ENCODE measurements around the gene KCNMB4.
A peak's percentile ranks its signal among the peaks of the same experiment; 100 is the strongest.

Gene KCNMB4

GRCh38 chr12:70365648-70366518 lies at the start of gene KCNMB4:
Gene KCNMB4, plus strand, starts transcription at chr12:70366290. Its CDS starts 445 bp downstream, at chr12:70366735.
- peak; percentile 63 for DNase-seq

- DNase-seq: no peak
These were observed 48.3 kb upstream of the KCNMB4 start for GRCh38 chr12:70317781-70318180.

GRCh38 chr12:70319605-70320004 lies 46.5 kb upstream of the KCNMB4 start:
- DNase-seq: no peak

GRCh38 chr12:70321191-70321590 lies 44.9 kb upstream of the KCNMB4 start:
- DNase-seq: no peak

GRCh38 chr12:70327541-70327940 lies 38.5 kb upstream of the KCNMB4 start:
- DNase-seq: no peak

- DNase-seq: no peak
These were observed 36.4 kb upstream of the KCNMB4 start for GRCh38 chr12:70329728-70330127.

- DNase-seq: peak; percentile 22
These were observed 35.9 kb upstream of the KCNMB4 start for GRCh38 chr12:70330158-70330557.

GRCh38 chr12:70332236-70332635 lies 33.9 kb upstream of the KCNMB4 start:
- DNase-seq: no peak

GRCh38 chr12:70334742-70335141 lies 31.3 kb upstream of the KCNMB4 start:
- no peak for DNase-seq

- DNase-seq: no peak
These were observed 27.6 kb upstream of the KCNMB4 start for GRCh38 chr12:70338531-70338930.

GRCh38 chr12:70351076-70351475 lies 15.0 kb upstream of the KCNMB4 start:
- no peak for DNase-seq

GRCh38 chr12:70353780-70354660 lies 12.1 kb upstream of the KCNMB4 start:
- DNase-seq: no peak

- no peak for DNase-seq
These were observed 11.3 kb upstream of the KCNMB4 start for GRCh38 chr12:70354787-70355186.

GRCh38 chr12:70355972-70356371 lies 10.1 kb upstream of the KCNMB4 start:
- DNase-seq: no peak

GRCh38 chr12:70359458-70360197 lies 6.5 kb upstream of the KCNMB4 start:
- DNase-seq: no peak

- DNase-seq: no peak
These were observed 5.9 kb upstream of the KCNMB4 start for GRCh38 chr12:70360218-70360617.

- no peak for DNase-seq
These were observed 1.2 kb upstream of the KCNMB4 start for GRCh38 chr12:70364695-70365397.

GRCh38 chr12:70365398-70365647 lies 767 bp upstream of the KCNMB4 start:
- no peak for DNase-seq

- peak; percentile 13 for DNase-seq
These were observed 629 bp downstream of the KCNMB4 start for GRCh38 chr12:70366581-70367257.

- no peak for DNase-seq
These were observed 1.4 kb downstream of the KCNMB4 start for GRCh38 chr12:70367258-70368141.

- DNase-seq: no peak
These were observed 6.8 kb downstream of the KCNMB4 start for GRCh38 chr12:70372881-70373280.

Data from NCI-H226 (cell line).